Cardiac muscle cell (in vitro differentiated cells and primary cell): ENCODE data around the gene AKR1C2. TPM values are rescaled to one million over a fixed set of nuclear protein-coding genes. Genes with fewer than 3 reads are reported as not detected.

ENCODE experiments used
- DNase-seq, 2 donors: peaks; one replicate each; pipeline versions ENCODE4 v3.0.0 to v3.0.0-alpha.2; 2010 to 2017; ENCODE audit warnings: low read depth in 1 of 2, low spot score in 1 of 2
- H3K27ac ChIP-seq: fragments of 200-600 bp; sonication (generic); 2 replicates; pipeline ENCODE4 v1.5.1; 2016
- H3K27me3 ChIP-seq: fragments of 200-600 bp; sonication (generic); 2 replicates; pipeline ENCODE4 v1.6.0; 2016; ENCODE audit warnings: control low read depth
- H3K36me3 ChIP-seq: fragments of 200-600 bp; sonication (generic); 2 replicates; pipeline ENCODE4 v1.5.1; 2016; ENCODE audit warnings: control low read depth
- H3K4me1 ChIP-seq: fragments of 200-600 bp; sonication (generic); 2 replicates; pipeline ENCODE4 v1.8.1; 2017; ENCODE audit warnings: low read depth, mild to moderate bottlenecking, mixed run types
- H3K4me3 ChIP-seq: fragments of 200-600 bp; sonication (generic); 2 replicates; pipeline ENCODE4 v1.5.1; 2016; ENCODE audit warnings: mild to moderate bottlenecking
- H3K9me3 ChIP-seq: fragments of 200-600 bp; sonication (generic); 2 replicates; pipeline ENCODE4 v1.5.1; 2017; ENCODE audit warnings: low read depth, mild to moderate bottlenecking, control low read depth
- polyA plus RNA-seq: library from polyadenylated mRNA; unstranded; fragments of >200 nt; fragmentation: Nextera tagmentation; extraction: Ambion mirVana; gene quantifications from 2 replicates; pipeline ENCODE4 v1.2.1, GENCODE V29; 2016
- total RNA-seq: library from RNA; depleted of rRNA; stranded (reverse); fragments of >200 nt; gene quantifications from 2 replicates; pipeline ENCODE4 v1.2.3, GENCODE V29; 2016
- TF ChIP-seq, protein P1 (sequence below): IDR thresholded peaks from 2 replicates; pipeline ENCODE4 v1.5.1; 2012; ENCODE audit warnings: low read depth, mild to moderate bottlenecking, low read length

AKR1C2 gene
- total and polyA plus RNA-seq, 2 experiments from 2014 or later, result 1.0 to 4.7 TPM

DNA sequence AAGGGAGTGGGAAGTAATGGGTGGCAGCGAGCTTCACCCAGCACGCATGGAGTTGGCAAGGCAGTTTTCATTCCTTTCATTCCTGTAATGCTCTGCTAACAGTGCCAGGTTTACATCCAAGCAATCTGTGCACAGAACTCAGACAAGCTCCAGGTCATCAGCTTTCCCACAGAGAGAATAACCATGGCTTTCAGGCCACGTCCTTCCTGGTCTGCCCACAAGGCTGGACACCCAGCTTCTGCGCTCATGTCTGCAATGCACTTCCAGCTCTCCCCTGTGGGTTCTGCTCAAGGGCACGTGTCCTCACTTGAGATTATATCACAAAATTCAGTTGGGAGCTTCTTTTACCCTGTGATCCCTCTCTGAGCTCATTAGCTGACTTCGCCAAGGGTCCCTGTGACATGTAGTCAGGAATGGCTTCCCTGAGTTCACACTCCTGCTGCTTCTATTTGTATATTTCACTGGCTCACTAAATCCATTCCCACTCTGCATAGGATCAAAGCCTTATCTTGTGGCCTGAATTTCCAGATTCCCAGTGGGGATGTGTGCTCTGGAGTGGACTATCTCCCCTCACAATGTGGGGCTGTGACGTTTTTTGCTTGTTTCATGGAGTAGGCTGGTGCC is 18.6 kb downstream of the AKR1C2 start:
- Histone ChIP-seq H3K9me3 (no peaks in the 10 kb centered on the region), H3K27me3 (no peaks in the 10 kb centered on the region), H3K4me3 (no peak overlapping the region), H3K36me3 (no peaks in the 10 kb centered on the region), H3K27ac (no peak overlapping the region), H3K4me1 (peaks cover 13% of the 10 kb centered on the region)
- peak; percentile 1 to 36 for DNase-seq
- TF ChIP-seq, protein P1, sequence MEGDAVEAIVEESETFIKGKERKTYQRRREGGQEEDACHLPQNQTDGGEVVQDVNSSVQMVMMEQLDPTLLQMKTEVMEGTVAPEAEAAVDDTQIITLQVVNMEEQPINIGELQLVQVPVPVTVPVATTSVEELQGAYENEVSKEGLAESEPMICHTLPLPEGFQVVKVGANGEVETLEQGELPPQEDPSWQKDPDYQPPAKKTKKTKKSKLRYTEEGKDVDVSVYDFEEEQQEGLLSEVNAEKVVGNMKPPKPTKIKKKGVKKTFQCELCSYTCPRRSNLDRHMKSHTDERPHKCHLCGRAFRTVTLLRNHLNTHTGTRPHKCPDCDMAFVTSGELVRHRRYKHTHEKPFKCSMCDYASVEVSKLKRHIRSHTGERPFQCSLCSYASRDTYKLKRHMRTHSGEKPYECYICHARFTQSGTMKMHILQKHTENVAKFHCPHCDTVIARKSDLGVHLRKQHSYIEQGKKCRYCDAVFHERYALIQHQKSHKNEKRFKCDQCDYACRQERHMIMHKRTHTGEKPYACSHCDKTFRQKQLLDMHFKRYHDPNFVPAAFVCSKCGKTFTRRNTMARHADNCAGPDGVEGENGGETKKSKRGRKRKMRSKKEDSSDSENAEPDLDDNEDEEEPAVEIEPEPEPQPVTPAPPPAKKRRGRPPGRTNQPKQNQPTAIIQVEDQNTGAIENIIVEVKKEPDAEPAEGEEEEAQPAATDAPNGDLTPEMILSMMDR, result no peak

DNA sequence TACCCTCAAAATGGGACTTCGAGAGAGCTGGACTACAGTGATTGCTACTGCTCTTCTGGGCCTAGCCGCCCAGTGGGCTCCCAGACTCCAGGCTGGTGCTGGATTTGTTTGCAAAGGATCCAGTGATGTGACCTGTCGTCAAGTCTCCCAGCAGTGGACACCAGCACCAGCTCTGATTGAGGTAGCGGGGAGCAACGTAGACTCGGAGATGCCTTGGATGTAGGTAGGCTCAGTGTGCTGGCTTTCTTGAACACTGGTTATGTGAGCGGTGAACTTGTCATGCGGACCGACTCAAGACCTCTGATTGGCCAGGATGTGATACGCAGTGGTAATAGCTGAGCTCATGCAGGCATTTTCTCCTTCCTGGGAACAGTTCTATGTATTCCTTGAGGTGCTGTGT is 19.4 kb downstream of the AKR1C2 start:
- DNase-seq, result peak in 1 of 2 donors; percentile 9
- no peaks in the 10 kb centered on the region for H3K9me3 ChIP-seq
- peaks cover 13% of the 10 kb centered on the region for H3K4me1 ChIP-seq
- TF ChIP-seq, protein P1, result no peak
- no peak overlapping the region for H3K4me3 ChIP-seq
- H3K36me3 ChIP-seq, result no peaks in the 10 kb centered on the region
- no peaks in the 10 kb centered on the region for H3K27me3 ChIP-seq
- no peak overlapping the region for H3K27ac ChIP-seq

DNA sequence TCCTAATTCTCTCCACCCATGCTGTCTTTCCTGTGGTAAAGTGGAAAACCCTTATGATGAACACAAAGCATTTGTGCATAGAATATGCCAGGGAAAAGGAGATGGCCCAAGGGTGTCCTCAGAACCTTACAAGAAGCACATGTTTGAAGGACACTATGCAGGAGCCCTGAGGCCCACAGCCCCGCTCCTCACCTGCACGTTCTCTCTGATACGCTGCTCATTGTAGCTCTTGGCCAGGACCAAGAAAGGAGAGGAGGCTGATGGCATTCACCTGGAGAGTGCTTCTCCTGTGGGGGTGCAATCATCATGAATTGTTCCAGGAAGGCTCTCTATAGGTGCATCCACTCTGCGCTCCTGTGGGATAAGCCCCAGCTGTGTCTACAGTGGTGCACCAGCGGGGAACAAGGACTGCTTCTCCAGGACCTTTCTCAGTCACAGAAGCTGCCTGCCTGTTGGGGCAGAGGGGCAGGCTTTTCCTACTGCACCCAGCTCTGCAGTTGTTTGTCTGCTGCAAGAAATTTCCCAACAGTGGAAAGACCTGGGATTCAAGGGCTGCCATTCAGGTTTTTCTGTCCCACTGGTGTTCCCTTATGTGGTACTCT is 19.9 kb downstream of the AKR1C2 start:
- Histone ChIP-seq H3K36me3 (no peaks in the 10 kb centered on the region), H3K4me3 (no peak overlapping the region), H3K9me3 (no peaks in the 10 kb centered on the region), H3K27me3 (no peaks in the 10 kb centered on the region), H3K4me1 (peaks cover 13% of the 10 kb centered on the region), H3K27ac (no peak overlapping the region)
- DNase-seq, result no peak
- TF ChIP-seq, protein P1, result no peak

DNA sequence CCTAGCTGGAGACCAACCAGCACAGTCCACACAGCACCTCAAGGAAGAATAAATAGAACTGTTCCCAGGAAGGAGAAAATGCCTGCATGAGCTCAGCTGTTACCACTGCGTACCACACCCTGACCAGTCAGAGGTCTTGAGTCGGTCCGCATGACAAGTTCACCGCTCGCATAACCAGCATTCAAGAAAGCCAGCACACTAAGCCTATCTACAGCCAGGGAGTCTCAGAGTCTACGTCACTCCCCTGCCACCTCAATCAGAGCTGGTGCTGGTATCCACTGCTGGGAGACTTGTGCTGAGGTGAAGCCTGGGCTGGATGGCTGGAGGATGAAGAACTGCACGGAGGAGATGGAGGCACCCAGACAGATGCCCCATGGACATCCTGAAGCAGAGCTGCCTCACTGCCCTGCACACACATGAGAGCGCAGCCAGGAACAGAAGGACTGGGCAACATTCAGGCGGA is 20.9 kb downstream of the AKR1C2 start:
- Histone ChIP-seq H3K27me3 (no peaks in the 10 kb centered on the region), H3K4me3 (no peak overlapping the region), H3K27ac (no peak overlapping the region), H3K9me3 (no peaks in the 10 kb centered on the region), H3K4me1 (peaks cover 13% of the 10 kb centered on the region), H3K36me3 (no peaks in the 10 kb centered on the region)
- DNase-seq, result no peak
- TF ChIP-seq, protein P1, result no peak

GRCh38 chr10:4981722-4982471 is 21.8 kb downstream of the AKR1C2 start:
- DNase-seq, result peak; percentile 62 to 73
- TF ChIP-seq, protein P1, result peak; percentile 56
- peak overlapping the region; percentile 76 for H3K27ac ChIP-seq

More at GRCh38 chr10:4981722-4982471, 21.8 kb downstream of the AKR1C2 start:
- peaks cover 13% of the 10 kb centered on the region for H3K4me1 ChIP-seq
- H3K27me3 ChIP-seq, result no peaks in the 10 kb centered on the region
- no peaks in the 10 kb centered on the region for H3K9me3 ChIP-seq
- no peak overlapping the region for H3K4me3 ChIP-seq
- H3K36me3 ChIP-seq, result no peaks in the 10 kb centered on the region
